OCI-LY3 (cell line): ENCODE measurements around the gene CHST11.

ENCODE experiments used
- H2AFZ ChIP-seq: fragments of 200-600, 300-600 bp; shearing (Covaris generic); 2 replicates; pipeline ENCODE4 v1.6.0; 2014; ENCODE audit warnings: antibody characterized with exemption, low read depth, low read length
- H3K27ac ChIP-seq: fragments of 200-600, 300-600 bp; sonication (generic); 2 replicates; pipeline ENCODE4 v1.5.1; 2014; ENCODE audit warnings: mild to moderate bottlenecking, low read length, moderate library complexity, mixed read lengths
- H3K27me3 ChIP-seq: fragments of 200-600, 300-600 bp; sonication (generic); 2 replicates; pipeline ENCODE4 v1.6.1; 2014; ENCODE audit warnings: low read depth, low read length, mixed read lengths
- H3K36me3 ChIP-seq: fragments of 200-600, 300-600 bp; sonication (generic); replicated peaks from 2 replicates; pipeline ENCODE3; 2014; ENCODE audit warnings: low read depth, low read length, mixed read lengths
- H3K4me1 ChIP-seq: fragments of 300-600, 200-600 bp; sonication (generic); 2 replicates; pipeline ENCODE4 v1.6.1; 2014; ENCODE audit warnings: low read length, mixed read lengths
- H3K4me2 ChIP-seq: fragments of 200-600, 300-600 bp; sonication (generic); 2 replicates; pipeline ENCODE4 v1.6.1; 2014; ENCODE audit warnings: low read length, mixed read lengths
- H3K4me3 ChIP-seq: fragments of 300-600, 200-600 bp; sonication (generic); 2 replicates; pipeline ENCODE4 v1.5.1; 2014; ENCODE audit warnings: antibody characterized with exemption, mild to moderate bottlenecking, low read length, moderate library complexity
- H3K79me2 ChIP-seq: fragments of 300-600, 200-600 bp; shearing (Covaris generic); 2 replicates; pipeline ENCODE4 v1.6.1; 2014; ENCODE audit warnings: mild to moderate bottlenecking, low read length, mixed read lengths
- H3K9ac ChIP-seq: fragments of 300-600, 200-600 bp; shearing (Covaris generic); 2 replicates; pipeline ENCODE4 v1.6.0; 2014; ENCODE audit warnings: mild to moderate bottlenecking, low read length, moderate library complexity
- H3K9me3 ChIP-seq: fragments of 200-600, 300-600 bp; shearing (Covaris generic); 2 replicates; pipeline ENCODE4 v1.6.1; 2014; ENCODE audit warnings: low read length, mixed read lengths; ENCODE audit not compliant: insufficient read depth
- H4K20me1 ChIP-seq: fragments of 200-600, 300-600 bp; sonication (generic); 2 replicates; pipeline ENCODE4 v1.6.1; 2016; ENCODE audit warnings: low read length, mixed read lengths; ENCODE audit not compliant: insufficient read depth
- CTCF ChIP-seq: fragments of 200-600, 300-600 bp; sonication (generic); IDR thresholded peaks from 2 replicates; pipeline ENCODE4 v1.5.1; 2014; ENCODE audit warnings: antibody characterized with exemption, low read length, low read depth
- EZH2phosphoT487 ChIP-seq: fragments of 200-600 bp; shearing (Covaris generic); IDR thresholded peaks from 2 replicates; pipeline ENCODE4 v1.6.1; 2018; ENCODE audit warnings: antibody characterized with exemption, mixed run types, low read depth

The CHST11 gene

GRCh38 chr12:104535369-104535768 is 78.6 kb downstream of the CHST11 start:
- Histone ChIP-seq H3K9ac (no peak overlapping the region), H3K4me1 (no peaks in the 10 kb centered on the region; the same call in 1 of the 2 replicates), H3K36me3 (no peaks in the 10 kb centered on the region), H3K9me3 (no peaks in the 10 kb centered on the region), H2AFZ (no peak overlapping the region), H3K27ac (no peak overlapping the region), H3K4me3 (no peak overlapping the region), H3K4me2 (no peak overlapping the region), H4K20me1 (no peaks in the 10 kb centered on the region), H3K79me2 (no peaks in the 10 kb centered on the region), H3K27me3 (no peaks in the 10 kb centered on the region)
- no peak for TF ChIP-seq EZH2phosphoT487
- no peak for TF ChIP-seq CTCF

- no peak overlapping the region for H3K4me3 ChIP-seq
- TF ChIP-seq CTCF (no peak), EZH2phosphoT487 (no peak)
- H3K36me3 ChIP-seq: no peaks in the 10 kb centered on the region
- H2AFZ ChIP-seq: no peak overlapping the region
- H3K4me2 ChIP-seq: no peak overlapping the region
- no peak overlapping the region for H3K9ac ChIP-seq
- H3K4me1 ChIP-seq: no peaks in the 10 kb centered on the region; the same call in 1 of the 2 replicates
- no peaks in the 10 kb centered on the region for H4K20me1 ChIP-seq
- no peaks in the 10 kb centered on the region for H3K9me3 ChIP-seq
- H3K27ac ChIP-seq: no peak overlapping the region
- no peaks in the 10 kb centered on the region for H3K79me2 ChIP-seq
- H3K27me3 ChIP-seq: no peaks in the 10 kb centered on the region
Observed at GRCh38 chr12:104536841-104537240, 80.1 kb downstream of the CHST11 start.

- Histone ChIP-seq H3K36me3 (no peaks in the 10 kb centered on the region), H4K20me1 (no peaks in the 10 kb centered on the region), H3K27ac (no peak overlapping the region), H3K27me3 (no peaks in the 10 kb centered on the region), H3K4me3 (no peak overlapping the region), H3K4me1 (no peaks in the 10 kb centered on the region; the same call in 1 of the 2 replicates), H3K4me2 (no peak overlapping the region), H2AFZ (no peak overlapping the region), H3K79me2 (no peaks in the 10 kb centered on the region), H3K9me3 (no peaks in the 10 kb centered on the region), H3K9ac (no peak overlapping the region)
- TF ChIP-seq CTCF (no peak), EZH2phosphoT487 (no peak)
Observed at GRCh38 chr12:104538056-104538455, 81.3 kb downstream of the CHST11 start.

- Histone ChIP-seq H3K79me2 (no peaks in the 10 kb centered on the region), H3K4me3 (no peak overlapping the region), H3K4me1 (no peaks in the 10 kb centered on the region; the same call in 1 of the 2 replicates), H4K20me1 (no peaks in the 10 kb centered on the region), H3K27me3 (no peaks in the 10 kb centered on the region), H2AFZ (no peak overlapping the region), H3K27ac (no peak overlapping the region), H3K9ac (no peak overlapping the region), H3K36me3 (no peaks in the 10 kb centered on the region), H3K4me2 (no peak overlapping the region), H3K9me3 (no peaks in the 10 kb centered on the region)
- TF ChIP-seq EZH2phosphoT487: no peak
- TF ChIP-seq CTCF: no peak
Observed at GRCh38 chr12:104538891-104539462, 82.2 kb downstream of the CHST11 start.
